ENCODE results near the gene RUSC1. TPM values are rescaled to one million over a fixed set of nuclear protein-coding genes. Genes with fewer than 3 reads are reported as not detected.
A peak's percentile ranks its signal among the peaks of the same experiment; 100 is the strongest.
"Not testable (repeated sequence)": the region's sequence is repeated elsewhere in the genome, so short reads cannot be mapped to it uniquely, and the experiment has no call there.

RUSC1 gene
- total RNA-seq, 3 donors from 2014 or later, result 14.1 to 22.4 (median 14.4) TPM

DNA sequence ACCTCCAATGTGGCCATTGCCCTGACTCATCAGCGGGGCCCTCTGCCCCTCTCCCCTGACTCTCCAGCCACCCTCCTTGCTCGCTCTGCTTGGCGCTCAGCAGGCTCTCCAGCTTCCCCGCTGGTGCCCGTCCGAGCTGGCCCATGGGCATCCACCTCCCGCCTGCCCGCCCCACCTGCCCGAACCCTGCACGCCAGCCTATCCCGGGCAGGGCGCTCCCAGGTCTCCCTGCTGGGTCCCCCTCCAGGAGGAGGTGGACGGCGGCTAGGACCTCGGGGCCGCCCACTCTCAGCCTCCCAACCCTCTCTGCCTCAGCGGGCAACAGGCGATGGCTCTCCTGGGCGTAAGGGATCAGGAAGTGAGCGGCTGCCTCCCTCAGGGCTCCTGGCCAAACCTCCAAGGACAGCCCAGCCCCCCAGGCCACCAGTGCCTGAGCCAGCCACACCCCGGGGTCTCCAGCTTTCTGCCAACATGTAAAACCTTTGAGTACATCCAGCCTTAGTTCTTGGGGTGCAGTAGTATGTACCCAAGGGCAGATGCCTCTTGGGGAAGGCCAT lies 32.6 kb upstream of the RUSC1 start:
- H3K27me3 ChIP-seq, result no peaks in the 10 kb centered on the region
- TF ChIP-seq POLR2A (IDR thresholded peaks at IDR 0.05) (no peak), CTCF (IDR thresholded peaks at IDR 0.05) (no peak), POLR2AphosphoS5 (IDR thresholded peaks at IDR 0.05) (no peak)
- H3K36me3 ChIP-seq, result no peaks in the 10 kb centered on the region
- DNase-seq (ENCODE audit: low spot score in 2 of 2), result no peak
- no peak overlapping the region for H3K27ac ChIP-seq
- intact Hi-C loops (cut with DNase I; ENCODE audit: low total_unique reads), result no loop called here
- no peak overlapping the region for H3K4me3 ChIP-seq
- no peaks in the 10 kb centered on the region for H3K9me3 ChIP-seq
- H3K4me1 ChIP-seq, result no peaks in the 10 kb centered on the region

DNA sequence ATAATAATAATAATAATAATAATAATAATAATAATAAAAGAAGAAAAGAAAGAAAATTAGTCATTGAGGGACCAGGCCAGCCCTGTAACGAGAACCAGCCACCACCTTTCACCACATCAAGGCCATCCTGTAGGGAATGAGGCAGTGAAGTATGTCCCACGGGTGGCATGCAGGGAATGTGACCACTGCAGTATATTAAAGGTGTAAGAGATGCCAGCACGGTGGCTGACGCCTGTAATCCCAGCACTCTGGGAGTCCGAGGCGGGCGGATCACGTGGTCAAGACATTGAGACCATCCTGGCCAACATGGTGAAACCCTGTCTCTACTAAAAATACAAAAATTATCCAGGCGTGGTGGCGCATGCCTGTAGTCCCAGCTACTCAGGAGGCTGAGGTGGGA lies 29.7 kb upstream of the RUSC1 start:
- DNase-seq (ENCODE audit: low spot score in 2 of 2); H3K9me3 ChIP-seq; H3K4me1 ChIP-seq; H3K36me3 ChIP-seq; H3K27ac ChIP-seq; H3K4me3 ChIP-seq; intact Hi-C loops (cut with DNase I; ENCODE audit: low total_unique reads): not testable (repeated sequence)
- H3K27me3 ChIP-seq, result peaks cover 0 to 20% of the 10 kb centered on the region in 2 donors

- no peaks in the 10 kb centered on the region for H3K36me3 ChIP-seq
- TF ChIP-seq POLR2A (IDR thresholded peaks at IDR 0.05), result no peak
- TF ChIP-seq CTCF (IDR thresholded peaks at IDR 0.05), result no peak
- no peak for TF ChIP-seq POLR2AphosphoS5 (IDR thresholded peaks at IDR 0.05)
- no peaks in the 10 kb centered on the region for H3K9me3 ChIP-seq
- H3K27ac ChIP-seq, result no peak overlapping the region
- no peaks in the 10 kb centered on the region for H3K4me1 ChIP-seq
- intact Hi-C loops (cut with DNase I; ENCODE audit: low total_unique reads), result no loop called here
- H3K27me3 ChIP-seq, result peaks cover 0 to 26% of the 10 kb centered on the region in 2 donors
- no peak overlapping the region for H3K4me3 ChIP-seq
- DNase-seq (ENCODE audit: low spot score in 2 of 2), result no peak
Observed at GRCh38 chr1:155293086-155293749, 27.5 kb upstream of the RUSC1 start.

GRCh38 chr1:155294520-155295182 lies 26.0 kb upstream of the RUSC1 start:
- Histone ChIP-seq H3K9me3 (no peaks in the 10 kb centered on the region), H3K27ac (no peak overlapping the region), H3K36me3 (no peaks in the 10 kb centered on the region), H3K27me3 (peaks cover 0 to 26% of the 10 kb centered on the region in 2 donors), H3K4me3 (peak overlapping the region in 2 of 3 donors; percentile 10 to 49), H3K4me1 (no peaks in the 10 kb centered on the region)
- intact Hi-C loops (cut with DNase I; ENCODE audit: low total_unique reads), result no loop called here
- TF ChIP-seq POLR2A (IDR thresholded peaks at IDR 0.05) (no peak), POLR2AphosphoS5 (IDR thresholded peaks at IDR 0.05) (no peak), CTCF (IDR thresholded peaks at IDR 0.05) (no peak)
- DNase-seq (ENCODE audit: low spot score in 2 of 2), result no peak

DNA sequence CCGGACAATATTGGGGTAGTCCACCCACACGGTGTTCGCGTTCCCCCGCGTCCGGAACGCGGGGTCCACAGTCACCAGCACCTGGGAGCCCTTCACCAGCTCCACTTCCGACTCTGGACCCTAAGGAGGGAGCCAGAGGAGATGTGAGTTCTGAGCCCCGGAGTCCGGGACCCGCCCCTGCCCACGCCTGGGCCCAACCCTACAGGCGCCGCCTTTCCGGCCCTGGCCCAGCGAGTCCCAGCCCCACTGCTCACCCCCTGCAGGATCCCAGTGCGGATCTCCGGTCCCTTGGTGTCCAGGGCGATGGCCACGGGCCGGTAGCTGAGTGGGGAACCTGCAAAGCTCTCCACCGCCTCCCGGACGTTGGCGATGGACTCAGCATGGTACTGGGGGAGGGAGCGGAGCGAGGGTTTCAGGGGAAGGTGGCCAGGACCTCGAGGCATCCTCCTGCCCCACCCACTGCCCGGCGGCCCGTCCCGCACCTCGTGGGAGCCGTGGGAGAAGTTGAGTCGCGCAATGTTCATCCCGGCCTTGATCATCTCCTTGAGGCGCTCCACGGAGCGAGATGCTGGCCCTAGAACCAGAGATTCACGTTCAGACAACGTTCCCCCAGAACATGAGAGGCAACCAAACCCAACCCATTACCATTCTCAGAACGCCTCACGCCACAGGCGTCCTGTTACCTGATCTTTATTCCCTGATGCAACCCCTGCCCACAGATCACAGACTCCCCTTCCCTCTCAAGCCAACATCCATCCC lies 25.3 kb upstream of the RUSC1 start:
- H3K27me3 ChIP-seq, result peaks cover 0 to 26% of the 10 kb centered on the region in 2 donors
- peak overlapping the region in 2 of 3 donors; percentile 10 to 49 for H3K4me3 ChIP-seq

More for the DNA sequence above, 25.3 kb upstream of the RUSC1 start:
- intact Hi-C loops (cut with DNase I; ENCODE audit: low total_unique reads), result no loop called here
- DNase-seq (ENCODE audit: low spot score in 2 of 2), result no peak
- TF ChIP-seq CTCF (IDR thresholded peaks at IDR 0.05) (no peak), POLR2AphosphoS5 (IDR thresholded peaks at IDR 0.05) (no peak), POLR2A (IDR thresholded peaks at IDR 0.05) (no peak)
- H3K9me3 ChIP-seq, result no peaks in the 10 kb centered on the region
- H3K36me3 ChIP-seq, result no peaks in the 10 kb centered on the region
- no peaks in the 10 kb centered on the region for H3K4me1 ChIP-seq
- H3K27ac ChIP-seq, result no peak overlapping the region

Measured in breast epithelium (tissue), 4 donors.